EL (cell line): ENCODE data around the gene IRF2.
"Not testable (repeated sequence)": the region's sequence is repeated elsewhere in the genome, so short reads cannot be mapped to it uniquely, and the experiment has no call there.

Experiments
- DNase-seq: peaks from one replicate; pipeline ENCODE4 v3.0.0-alpha.2; 2016

Gene IRF2

DNA sequence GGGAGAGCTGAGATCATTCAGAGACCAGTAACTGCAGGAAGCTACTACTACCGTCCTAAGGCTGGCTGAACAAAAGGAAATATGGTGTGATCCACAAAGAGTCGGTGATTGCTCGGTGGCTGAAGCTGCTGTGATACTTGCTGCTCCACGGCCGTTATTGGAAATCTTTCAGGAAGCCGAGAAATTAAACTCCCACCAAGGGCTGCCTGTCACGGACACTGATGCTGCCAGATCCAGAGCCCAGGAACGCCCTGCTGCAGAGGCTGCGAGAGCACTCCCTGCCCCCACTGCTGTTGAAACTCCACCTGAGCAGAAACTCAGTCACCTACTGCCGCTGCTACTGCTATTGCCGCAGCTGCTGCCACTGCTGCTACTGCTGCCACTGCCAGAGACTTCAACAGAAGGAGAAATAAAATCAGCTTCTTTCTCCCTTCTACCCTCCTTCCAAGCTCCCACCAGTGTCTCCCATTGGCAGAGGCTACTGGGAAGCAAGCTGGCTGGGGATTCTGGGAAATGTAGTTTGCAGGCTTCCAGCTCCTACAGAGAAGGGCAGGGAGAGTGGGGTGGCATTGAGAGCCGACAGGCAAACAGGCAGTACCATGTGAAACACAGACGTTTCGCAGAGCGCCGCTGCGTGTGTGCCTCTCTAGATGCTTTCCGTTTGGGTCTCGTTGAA, 130.7 kb downstream of the IRF2 start:
- peak; percentile 78 for DNase-seq

DNA sequence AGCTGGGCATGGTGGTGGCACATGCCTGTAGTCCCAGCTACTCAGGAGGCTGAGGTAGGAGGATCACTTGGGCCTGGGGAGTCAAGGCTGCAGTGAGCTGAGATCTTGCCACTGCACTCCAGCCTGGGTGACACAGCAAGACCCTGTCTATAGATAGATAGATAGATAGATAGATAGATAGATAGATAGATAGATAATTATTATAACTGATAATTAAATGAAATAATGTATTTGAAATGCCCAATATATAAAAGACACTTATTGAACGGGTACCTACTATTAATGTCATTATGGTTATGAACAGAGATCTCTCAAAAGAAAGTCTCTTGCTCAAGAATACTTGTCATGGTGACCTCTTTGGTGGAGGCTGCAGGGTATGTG, 131.5 kb downstream of the IRF2 start:
- not testable (repeated sequence) for DNase-seq

DNA sequence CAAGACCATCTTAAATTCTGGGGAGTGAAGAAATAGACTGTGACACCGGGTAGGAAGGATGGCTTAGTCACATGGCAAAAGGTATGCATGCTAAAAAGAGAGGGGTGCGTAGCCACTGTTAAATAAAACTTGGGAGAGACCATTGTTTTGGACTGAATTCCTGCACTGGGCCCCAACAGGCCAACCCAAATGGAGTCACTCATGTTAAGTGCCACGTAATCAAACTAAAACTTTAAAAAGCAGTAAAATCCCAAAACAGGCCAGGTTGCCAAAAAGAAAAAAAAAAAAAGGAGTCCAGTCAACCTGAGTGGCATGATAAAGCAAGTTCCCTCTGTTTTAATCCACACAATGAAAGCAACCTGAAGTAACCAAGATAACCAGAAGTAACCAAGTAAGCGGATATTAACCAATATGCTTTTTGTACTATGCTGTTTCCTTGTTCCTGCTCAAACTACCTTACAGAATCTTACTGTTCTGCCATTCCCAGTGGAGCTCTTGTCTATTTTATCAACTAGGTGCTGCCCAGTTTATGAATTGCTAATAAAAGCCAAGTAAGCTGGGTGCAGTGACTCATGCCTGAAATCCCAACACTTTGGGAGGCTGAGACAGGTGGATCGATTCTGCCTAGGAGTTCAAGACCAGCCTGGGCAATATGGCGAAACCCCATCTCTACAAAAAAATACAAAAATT, 132.0 kb downstream of the IRF2 start:
- DNase-seq, result no peak

DNA sequence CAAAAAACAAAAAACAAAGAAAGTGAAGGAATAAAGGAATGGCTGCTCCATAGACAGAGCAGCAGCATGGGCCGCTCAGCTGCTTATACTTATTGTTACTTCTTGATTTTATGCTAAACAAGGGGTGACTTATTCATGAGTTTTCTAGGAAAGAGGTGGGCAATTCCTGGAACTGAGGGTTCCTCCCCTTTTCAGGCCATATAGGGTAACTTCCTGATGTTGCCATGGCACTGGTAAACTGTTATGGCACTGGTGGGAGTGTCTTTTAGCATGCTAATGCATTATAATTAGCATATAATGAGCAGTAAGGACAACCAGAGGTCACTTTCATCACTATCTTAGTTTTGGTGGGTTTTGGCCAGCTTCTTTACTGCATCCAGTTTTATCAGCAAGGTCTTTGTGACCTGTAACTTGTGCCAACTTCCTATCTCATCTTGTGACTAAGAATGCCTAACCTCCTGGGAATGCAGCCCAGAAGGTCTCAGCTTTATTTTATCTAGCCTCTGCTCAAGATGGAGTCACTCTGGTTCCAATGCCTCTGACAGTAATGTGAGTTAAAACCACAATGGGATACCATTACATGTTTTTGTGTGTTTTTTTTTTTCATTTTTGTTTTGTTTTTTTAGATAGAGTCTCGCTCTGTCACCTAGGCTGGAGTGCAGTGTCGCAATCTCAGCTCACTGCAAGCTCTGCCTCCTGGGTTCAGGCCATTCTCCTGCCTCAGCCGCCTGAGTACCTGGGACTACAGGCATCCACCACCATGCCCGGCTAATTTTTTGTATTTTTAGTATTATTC, 134.8 kb downstream of the IRF2 start:
- DNase-seq, result peak; percentile 58

DNA sequence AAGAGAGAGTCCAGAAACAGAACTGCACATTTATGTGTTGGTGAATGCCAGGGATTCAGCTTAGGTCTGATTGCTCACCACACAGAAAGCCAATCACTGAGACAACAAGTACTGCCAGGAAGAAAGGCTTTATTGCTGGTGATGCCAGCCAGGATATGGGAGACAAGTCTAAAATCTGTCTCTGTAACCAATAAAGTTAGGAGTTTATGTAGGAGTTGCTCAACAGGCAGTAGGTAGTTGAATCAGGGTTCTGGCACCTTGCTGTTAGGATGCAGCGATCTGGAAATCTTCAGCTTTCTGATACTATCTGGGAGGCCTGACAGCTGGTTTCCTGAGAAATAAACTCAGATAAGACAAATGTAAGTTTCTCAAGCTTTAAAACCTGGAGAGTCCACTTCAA, 136.4 kb downstream of the IRF2 start:
- DNase-seq, result no peak
